Kidney (tissue), 14 donors: Measurements from ENCODE around the gene PLCB4. TPM values are rescaled to one million over a fixed set of nuclear protein-coding genes. Genes with fewer than 3 reads are reported as not detected.

Experiments
- DNase-seq, 5 donors: peaks; one replicate each; pipeline ENCODE4 v3.0.0-alpha.2; 2013 to 2020
- FAIRE-seq: peaks from 2 replicates; lab custom pipeline; 2012; peaks lifted over from hg19 to GRCh38; lab: Jason Lieb, UNC
- H3K27ac ChIP-seq, 2 donors: one replicate each; pipeline ENCODE4 v1.7.0; 2013; ENCODE audit warnings: low read depth in 2 of 2, low read length in 2 of 2, inconsistent platforms in 1 of 2
- H3K27me3 ChIP-seq: one replicate; pipeline ENCODE4 v1.7.1; 2013; ENCODE audit warnings: low read length, inconsistent platforms; ENCODE audit not compliant: control insufficient read depth, insufficient read depth
- H3K36me3 ChIP-seq, 3 donors: one replicate each; pipeline versions ENCODE4 v1.7.0 to v1.7.1; 2013; ENCODE audit warnings: low read length in 3 of 3, control low read depth in 1 of 3, inconsistent platforms in 1 of 3; ENCODE audit not compliant: insufficient read depth in 3 of 3, control insufficient read depth in 2 of 3
- H3K4me1 ChIP-seq, 3 donors: one replicate each; pipeline versions ENCODE4 v1.7.0 to v1.7.1; 2013; ENCODE audit warnings: low read length in 3 of 3, inconsistent platforms in 1 of 3, low read depth in 1 of 3; ENCODE audit not compliant: control insufficient read depth in 2 of 3, insufficient read depth in 2 of 3
- H3K4me3 ChIP-seq, 3 donors: one replicate each; pipeline versions ENCODE4 v1.7.0 to v1.8.1; 2013; ENCODE audit warnings: low read length in 3 of 3, control low read depth in 1 of 3, inconsistent platforms in 1 of 3
- H3K9ac ChIP-seq, 3 donors: one replicate each; pipeline versions ENCODE4 v1.7.0 to v1.7.1; 2013; ENCODE audit warnings: low read length in 3 of 3, control low read depth in 1 of 3, inconsistent platforms in 1 of 3
- H3K9me3 ChIP-seq, 3 donors: one replicate each; pipeline versions ENCODE4 v1.7.0 to v1.7.1; 2013; ENCODE audit warnings: low read length in 3 of 3, control low read depth in 1 of 3, inconsistent platforms in 1 of 3; ENCODE audit not compliant: control insufficient read depth in 2 of 3, insufficient read depth in 1 of 3
- intact Hi-C: fragments of 100-400 bp; cut with DNase I; formaldehyde crosslinking; loops from one replicate; pipeline ENCODE4 v1.11.1; 2022
- polyA plus RNA-seq: library from polyadenylated mRNA; stranded (reverse); fragments of 350-450 nt; fragmentation: Illumina TruSeq; extraction: RNeasy Lipid Tissue Mini Kit (QIAGEN cat#74804); gene quantifications from one replicate; pipeline ENCODE4 v1.2.3, GENCODE V29; 2014; ENCODE audit warnings: low read depth, low replicate concordance; ENCODE audit not compliant: insufficient read depth
- total RNA-seq: library from RNA; stranded (reverse); fragmentation: NEBNext Ultra II Directional; extraction: Animal tissue kit (Norgen Biotek cat#: 25700); gene quantifications from one replicate; pipeline ENCODE4 v1.2.1, GENCODE V29; 2021
- TF ChIP-seq, protein P1 (sequence below): IDR thresholded peaks from 3 replicates; pipeline ENCODE4 v1.5.1; 2012; ENCODE audit warnings: mild to moderate bottlenecking, moderate library complexity, borderline replicate concordance; ENCODE audit not compliant: insufficient read depth; ENCODE audit errors: extremely low read depth
- donor health status: control.
- donor health status: control.
- donor health status: control.
- donor health status: control.
- donor health status: control.
- donor health status: DM: yes; HTN: yes; CAD: no.
- donor health status: Normal renal cell carcinoma (clear cell type).

Gene PLCB4
- total and polyA plus RNA-seq, 2 donors from 2014 or later: 2.8 to 17.7 TPM

DNA sequence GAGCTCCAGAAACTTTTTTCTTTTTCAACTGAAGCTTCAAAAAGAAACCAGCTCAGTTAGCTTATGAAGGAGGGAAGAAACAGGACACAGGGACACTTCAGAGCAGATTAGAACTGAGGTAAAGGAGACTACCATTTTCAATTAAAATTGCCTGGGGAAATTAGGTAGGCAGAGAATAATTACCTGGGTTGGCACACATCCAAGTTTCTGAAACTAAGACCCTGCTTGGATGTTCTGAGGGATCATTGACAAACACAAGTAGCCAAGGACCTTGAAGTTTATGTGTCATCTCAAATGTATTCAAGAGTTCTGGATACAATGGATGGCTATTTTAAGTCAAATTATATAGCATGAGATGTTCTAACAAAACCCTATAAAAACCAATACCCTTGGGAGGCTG is 137.6 kb downstream of the PLCB4 start:
- H3K27me3 ChIP-seq: no peaks in the 10 kb centered on the region
- no peak overlapping the region for H3K27ac ChIP-seq
- no peaks in the 10 kb centered on the region for H3K36me3 ChIP-seq
- intact Hi-C loops: no loop called here
- H3K4me3 ChIP-seq: no peak overlapping the region
- TF ChIP-seq, protein P1, sequence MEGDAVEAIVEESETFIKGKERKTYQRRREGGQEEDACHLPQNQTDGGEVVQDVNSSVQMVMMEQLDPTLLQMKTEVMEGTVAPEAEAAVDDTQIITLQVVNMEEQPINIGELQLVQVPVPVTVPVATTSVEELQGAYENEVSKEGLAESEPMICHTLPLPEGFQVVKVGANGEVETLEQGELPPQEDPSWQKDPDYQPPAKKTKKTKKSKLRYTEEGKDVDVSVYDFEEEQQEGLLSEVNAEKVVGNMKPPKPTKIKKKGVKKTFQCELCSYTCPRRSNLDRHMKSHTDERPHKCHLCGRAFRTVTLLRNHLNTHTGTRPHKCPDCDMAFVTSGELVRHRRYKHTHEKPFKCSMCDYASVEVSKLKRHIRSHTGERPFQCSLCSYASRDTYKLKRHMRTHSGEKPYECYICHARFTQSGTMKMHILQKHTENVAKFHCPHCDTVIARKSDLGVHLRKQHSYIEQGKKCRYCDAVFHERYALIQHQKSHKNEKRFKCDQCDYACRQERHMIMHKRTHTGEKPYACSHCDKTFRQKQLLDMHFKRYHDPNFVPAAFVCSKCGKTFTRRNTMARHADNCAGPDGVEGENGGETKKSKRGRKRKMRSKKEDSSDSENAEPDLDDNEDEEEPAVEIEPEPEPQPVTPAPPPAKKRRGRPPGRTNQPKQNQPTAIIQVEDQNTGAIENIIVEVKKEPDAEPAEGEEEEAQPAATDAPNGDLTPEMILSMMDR: no peak
- no peak for FAIRE-seq
- no peak overlapping the region for H3K9ac ChIP-seq
- no peak for DNase-seq
- no peaks in the 10 kb centered on the region for H3K9me3 ChIP-seq
- H3K4me1 ChIP-seq: no peaks in the 10 kb centered on the region

DNA sequence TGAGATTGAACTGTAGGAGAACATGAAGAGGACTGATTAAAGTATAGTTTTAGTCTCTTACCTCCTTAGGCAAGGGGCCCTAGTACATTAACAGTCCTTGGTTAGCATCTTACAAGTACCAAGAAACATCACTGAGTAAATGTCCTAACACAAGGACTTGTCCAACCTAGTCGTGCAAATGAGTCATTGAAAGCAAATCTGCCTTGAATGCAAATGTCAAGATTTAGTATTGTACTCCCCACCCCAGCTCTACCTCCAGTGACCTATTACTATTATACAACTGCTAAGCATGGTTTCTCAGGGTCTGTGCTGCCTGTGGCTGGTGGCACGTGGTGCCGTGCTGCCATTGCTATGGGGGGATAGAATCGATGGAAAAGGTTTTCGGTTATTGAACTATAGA is 138.4 kb downstream of the PLCB4 start:
- Histone ChIP-seq H3K27me3 (no peaks in the 10 kb centered on the region), H3K4me1 (no peaks in the 10 kb centered on the region), H3K36me3 (no peaks in the 10 kb centered on the region), H3K9me3 (no peaks in the 10 kb centered on the region), H3K9ac (no peak overlapping the region), H3K27ac (no peak overlapping the region), H3K4me3 (no peak overlapping the region)
- intact Hi-C loops: no loop called here
- TF ChIP-seq, protein P1: no peak
- DNase-seq: no peak
- FAIRE-seq: no peak

DNA sequence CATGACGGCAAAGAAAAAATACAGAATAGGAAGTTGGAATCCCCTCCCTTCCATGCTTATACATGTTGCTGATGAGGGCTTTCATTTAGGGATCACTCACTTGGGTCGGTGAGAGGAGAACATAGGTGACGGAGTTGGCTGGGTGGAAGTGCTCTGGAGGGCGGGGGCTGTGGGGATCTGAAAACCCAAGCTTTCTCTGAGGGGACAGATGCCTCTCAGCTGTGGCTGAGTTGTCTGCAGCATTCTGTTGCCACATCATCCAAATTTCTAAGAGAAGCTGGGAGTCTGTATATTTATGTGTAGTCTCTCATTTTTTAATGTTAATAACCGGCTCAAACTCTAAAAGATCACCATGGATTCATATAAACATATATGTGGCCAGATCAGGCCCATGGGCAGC is 141.5 kb downstream of the PLCB4 start:
- no peak for FAIRE-seq
- Histone ChIP-seq H3K36me3 (no peaks in the 10 kb centered on the region), H3K27me3 (no peaks in the 10 kb centered on the region), H3K4me1 (no peaks in the 10 kb centered on the region), H3K27ac (no peak overlapping the region), H3K4me3 (no peak overlapping the region), H3K9me3 (no peaks in the 10 kb centered on the region), H3K9ac (no peak overlapping the region)
- TF ChIP-seq, protein P1: no peak
- no peak for DNase-seq
- intact Hi-C loops: no loop called here
